HG03460 (cell line): ENCODE data around the gene CAPN5.

Source experiments
- ATAC-seq: cut with Tn5 transposase; IDR thresholded peaks from one replicate; pipeline ENCODE4 v1.9.1; 2021; ENCODE audit not compliant: unreplicated experiment

Gene CAPN5

DNA sequence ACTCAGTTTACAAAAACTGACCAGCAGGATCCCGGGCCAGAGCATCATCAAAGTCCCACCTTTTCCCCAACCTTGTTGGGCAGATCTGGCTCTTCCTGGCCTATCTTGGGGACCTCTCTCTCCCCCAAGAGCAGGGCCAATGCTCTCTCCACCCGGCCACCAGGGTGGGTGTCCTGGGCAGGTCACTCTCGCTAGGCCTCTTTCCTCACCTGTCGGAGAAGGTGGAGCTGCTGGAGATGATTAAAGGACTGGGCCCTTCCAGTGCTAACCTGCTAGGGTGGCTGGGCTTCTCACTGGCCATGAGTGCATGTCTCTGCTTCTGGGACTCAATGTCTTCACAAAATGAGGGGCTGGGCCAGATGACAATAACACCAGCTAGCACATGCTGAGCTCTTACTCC is 2.9 kb upstream of the CAPN5 start:
- no peak for ATAC-seq

DNA sequence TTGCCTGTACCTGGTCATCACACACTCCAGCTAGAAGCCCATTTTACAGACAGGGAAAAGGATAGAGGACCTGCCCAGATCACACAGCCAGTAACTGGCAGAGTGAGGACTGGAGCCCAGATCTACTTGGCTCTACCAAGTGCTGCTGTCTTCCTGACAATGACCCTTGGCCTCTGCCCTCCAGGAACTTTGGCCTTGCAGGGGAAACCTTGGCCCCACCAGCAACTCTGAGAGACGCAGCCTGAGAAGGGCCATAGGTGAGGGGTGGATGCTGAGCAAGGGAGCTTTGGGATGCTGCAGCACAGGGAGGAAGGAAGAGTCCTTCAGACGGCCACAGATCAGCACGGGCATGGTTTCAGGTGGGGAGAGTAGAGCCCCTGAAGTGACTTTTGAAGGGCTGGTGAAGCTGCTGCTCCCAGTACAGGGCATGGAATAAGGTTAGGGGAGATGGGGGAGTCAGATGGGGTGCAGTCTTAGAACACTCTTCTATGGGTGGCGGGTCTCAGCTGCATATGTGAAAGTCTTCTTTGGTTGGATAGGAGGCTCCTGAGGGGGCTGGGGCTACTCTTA is 2.0 kb upstream of the CAPN5 start:
- ATAC-seq = no peak

DNA sequence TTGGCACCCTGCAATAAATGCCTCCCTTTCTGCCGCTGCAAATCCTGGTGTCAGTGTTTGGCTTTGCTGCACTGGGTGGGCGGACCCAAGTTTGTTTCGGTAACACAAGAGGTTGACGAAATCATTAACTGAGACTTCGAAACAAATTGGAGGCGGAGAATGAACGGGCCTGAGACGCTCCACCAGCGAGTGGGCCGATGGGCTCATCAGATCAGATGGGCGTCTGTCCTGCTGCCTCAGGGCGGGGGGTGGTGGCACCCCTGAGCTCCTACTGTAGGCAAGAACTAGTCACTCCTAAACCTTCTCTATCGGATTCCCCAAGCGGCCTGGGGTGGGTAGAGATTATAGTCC is 918 bp upstream of the CAPN5 start:
- ATAC-seq = peak; percentile 5

DNA sequence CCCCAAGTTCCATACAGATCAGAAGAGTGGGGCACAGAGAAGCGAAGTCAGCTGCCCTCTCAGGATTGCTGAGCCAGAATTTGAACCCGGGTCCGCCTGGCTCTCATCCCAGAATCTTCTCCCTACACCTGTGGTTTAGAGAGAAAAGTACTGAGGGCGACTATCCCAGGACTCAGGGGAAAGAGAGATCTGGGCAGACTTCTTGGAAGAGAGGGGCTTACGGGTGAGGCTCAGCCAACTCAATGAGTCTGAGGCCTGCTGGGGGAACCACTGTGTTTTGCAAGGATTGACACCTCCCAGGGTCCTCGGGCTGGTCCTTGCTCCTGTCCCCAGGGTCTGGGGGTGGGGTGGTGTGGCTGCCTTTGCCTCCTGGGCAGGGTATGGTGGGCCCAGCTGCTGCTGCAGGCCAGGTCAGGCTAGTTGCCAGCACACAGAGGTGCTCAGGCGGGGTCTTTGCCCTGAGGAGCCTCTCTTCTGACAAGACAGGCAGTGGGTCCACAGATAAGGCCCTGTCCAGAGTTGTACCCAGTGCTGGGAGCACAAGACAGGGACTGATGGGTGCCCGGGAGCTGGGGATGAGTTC is 1.2 kb downstream of the CAPN5 start:
- ATAC-seq = no peak

DNA sequence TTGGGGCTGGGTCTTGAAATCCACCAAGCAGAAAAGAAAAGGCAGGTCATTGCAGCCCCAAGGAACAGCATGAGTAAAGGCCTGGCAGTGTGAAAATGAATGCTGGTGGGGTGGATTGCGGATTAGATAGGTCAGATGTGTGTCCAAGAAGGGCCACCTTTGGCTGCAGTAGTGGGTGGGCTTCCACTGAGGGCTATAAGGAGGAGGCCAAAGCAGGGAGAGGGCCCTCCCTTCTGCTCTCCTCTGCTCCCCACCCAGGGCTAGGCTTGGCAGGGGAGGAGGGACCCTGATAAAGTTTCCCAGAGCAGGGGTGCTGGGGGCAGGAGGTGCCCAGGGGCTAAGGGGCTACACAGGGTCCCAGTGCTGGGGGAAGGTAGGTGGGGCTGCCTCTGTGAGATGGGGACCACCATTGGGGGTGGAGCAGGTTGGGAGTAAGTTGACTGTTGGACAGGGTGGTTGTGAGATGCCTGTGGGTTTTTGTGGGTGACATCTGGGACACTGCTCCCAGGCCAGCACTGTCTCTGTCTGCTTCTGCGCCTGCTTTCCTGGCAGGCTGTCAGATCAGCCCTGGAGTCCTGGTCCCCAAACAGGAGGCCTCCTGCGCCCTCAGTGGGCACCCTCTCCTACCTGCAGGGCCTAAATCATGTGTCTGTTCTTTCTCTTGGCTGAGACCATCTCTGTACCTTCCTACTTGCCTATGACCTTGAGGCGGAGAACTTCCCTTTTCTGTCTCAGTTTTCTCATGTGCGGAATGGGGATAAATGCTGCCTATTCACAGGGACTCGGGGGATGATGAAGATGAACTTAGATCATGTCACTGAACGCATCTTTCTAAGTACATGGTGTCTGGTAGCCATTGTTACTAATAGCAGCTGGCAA is 1.9 kb downstream of the CAPN5 start:
- no peak for ATAC-seq

DNA sequence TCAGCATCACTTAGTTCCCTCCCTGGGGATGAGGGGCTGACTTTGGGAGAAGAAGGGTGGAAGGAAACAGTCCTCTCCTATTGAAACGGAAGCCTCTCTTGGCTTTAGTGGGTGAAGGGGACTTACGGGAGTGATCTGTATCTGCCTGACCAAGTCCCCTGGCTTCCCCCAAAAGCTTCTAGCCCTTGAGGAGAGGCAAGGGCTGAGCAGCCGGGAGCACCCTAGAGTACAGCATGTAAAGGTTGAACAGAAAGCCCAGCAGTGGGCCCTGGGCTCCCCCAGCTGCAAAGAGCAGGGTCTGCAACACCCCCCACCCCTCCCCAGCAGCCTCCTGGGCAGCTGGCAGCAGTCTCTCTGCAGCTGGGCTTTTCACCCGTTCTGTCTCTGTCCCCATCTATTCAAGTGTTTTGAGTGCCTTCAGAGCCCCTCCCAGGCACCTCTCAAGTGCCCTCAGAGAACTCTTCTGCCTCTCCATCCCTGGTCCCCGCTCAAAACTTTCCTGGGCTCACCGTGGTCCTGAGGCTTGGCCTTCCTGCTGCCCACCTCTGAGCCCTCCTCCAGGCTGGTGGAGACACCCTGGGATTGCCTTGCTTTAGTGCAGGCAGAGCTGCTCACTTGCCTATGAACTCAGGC is 2.7 kb downstream of the CAPN5 start:
- no peak for ATAC-seq

DNA sequence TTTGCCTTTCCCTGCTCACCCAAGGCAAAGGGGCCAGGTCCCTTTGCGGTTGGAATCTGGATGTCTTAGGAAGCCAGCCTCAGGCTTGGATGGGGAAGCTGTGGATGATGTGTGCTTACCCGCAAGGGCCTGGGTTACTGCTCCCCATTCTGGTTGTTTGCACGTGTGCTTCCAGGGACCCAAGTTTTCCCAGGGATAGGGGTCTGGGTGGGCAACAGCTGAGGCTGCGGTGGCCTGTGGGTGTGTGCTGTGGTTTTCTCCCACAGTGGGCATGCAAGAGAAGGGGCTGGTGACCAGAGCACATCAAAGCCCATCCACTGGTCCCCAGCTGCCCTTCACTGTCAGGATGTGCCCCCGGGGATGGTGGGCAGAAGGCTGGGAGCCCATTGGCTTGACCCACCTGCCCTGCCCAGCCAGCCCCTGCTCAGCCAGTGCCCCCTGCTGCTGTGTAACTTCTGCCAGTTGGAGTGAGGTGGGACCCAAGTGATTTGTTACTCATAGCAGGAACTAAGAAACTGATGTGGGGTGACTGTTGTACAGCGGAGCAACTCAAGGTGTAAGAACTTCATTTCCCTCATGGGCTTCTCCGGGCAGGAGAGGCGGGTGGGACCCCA is 3.3 kb downstream of the CAPN5 start:
- ATAC-seq = no peak

DNA sequence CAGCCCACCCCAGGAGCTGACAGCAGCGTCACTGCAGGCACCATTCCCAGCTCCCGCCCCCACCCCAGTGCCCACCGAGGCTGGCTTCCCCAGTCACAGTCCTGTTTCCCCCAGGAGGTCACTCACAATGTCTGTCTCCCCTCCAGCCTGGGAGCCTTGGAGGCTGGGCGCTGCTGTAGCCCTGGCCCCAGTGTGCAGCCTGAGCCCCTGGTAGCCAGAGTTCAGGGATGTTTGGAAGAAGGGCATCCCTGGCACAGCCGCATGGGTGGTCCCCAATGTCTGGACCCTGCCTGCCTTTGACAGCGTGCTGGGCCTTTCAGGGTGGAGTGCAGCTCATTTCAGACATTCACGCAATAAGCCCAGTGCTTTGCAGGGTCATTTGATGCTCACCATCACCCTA is 4.3 kb downstream of the CAPN5 start:
- no peak for ATAC-seq

DNA sequence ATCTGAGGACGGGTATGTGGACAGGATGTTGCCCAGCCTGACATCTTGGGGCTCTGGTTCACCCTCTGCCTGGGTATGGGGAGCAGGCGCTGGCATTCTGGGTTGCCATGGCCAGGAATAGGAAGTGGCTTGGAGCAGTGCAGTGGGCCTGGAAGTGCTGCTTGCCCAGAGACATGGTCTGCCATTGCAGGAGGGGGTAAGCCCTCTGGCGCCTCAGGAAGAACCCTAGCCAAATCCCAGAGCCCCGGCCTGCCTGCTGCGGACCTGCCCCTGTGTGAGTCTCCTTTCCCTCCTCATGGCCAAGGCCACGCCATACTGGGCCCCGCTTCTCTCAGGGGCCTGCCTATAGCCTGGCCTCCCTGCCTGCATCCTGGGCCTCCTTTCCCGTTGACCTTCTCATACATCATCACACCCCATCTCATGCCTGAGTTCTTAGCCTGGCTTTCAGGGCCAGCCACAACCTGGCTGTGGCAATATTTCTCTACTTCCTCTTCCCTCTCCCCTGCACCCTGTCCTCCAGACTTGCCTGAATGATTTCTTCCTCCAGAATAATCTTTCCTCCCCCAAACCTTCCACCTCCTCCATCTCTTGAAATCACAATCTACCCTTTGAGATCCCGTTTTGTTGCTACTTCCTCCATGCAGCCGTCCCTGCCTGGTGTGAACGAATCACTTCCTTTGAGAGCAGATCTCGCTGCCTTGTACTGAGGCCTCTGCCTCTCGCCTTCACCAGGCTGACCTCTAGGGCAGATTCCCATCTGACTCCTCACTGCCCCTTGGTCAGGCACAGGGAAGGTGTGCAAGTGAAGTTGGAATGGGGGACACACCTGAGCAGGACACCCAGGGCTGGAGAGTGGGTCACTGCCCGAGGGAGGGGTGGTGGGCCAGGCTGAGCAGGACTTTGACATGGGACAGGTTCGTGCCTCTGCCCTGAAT is 5.2 kb downstream of the CAPN5 start:
- ATAC-seq = no peak

DNA sequence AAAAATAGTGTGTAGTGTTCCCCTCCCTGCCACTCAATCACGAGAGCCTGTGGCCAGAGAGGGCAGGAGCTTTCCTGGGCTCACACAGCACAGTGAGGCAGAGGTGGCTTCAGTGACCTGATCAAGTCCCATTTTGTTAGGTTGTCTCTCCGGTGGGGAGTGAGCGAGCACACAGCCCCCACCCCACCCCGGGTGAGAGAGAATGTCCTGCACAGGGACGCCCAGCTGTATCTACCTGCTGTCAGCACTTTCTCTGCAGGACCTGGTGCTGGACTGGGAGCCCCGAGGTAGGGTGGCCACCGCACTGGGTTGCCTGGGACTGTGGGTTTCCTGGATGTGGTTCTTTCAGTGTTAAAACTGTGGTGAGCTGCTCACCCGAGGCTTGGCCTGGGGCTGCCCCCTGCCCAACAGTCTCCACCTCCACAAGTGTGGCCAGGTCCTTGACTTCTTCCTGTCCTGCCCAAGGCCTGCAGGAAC is 6.1 kb downstream of the CAPN5 start:
- no peak for ATAC-seq

DNA sequence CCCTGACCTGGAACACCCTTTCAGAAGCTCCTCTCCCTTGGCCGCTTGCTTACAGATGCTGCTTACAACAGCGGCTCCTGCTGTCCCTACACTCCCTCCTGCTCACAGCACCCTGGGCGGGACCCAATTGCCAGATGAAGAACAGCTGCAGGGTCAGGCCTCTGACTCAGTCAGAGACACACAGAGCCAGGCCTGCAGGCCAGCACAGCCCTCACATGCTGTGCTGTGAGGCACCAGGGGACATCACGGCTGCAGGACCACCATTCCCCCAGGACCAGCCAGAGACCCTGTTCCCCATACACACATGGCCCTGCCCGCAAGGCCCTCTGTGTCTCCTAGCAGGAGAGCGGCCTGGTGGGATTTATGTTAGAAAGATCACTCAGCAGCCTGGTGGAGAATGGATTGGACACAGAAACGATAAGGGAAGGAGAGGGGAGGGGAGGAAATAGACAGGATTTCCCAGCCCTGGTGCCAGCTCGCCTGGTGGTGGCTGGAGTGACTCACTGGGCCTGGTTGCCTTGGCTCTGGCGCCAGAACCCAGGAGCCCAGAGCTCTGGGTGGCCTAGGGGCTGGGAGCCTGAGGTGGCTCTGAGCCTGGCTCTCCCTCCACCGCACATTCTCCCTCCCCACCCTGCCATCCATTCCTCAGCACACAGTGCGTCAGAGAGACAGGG is 6.7 kb downstream of the CAPN5 start:
- no peak for ATAC-seq

DNA sequence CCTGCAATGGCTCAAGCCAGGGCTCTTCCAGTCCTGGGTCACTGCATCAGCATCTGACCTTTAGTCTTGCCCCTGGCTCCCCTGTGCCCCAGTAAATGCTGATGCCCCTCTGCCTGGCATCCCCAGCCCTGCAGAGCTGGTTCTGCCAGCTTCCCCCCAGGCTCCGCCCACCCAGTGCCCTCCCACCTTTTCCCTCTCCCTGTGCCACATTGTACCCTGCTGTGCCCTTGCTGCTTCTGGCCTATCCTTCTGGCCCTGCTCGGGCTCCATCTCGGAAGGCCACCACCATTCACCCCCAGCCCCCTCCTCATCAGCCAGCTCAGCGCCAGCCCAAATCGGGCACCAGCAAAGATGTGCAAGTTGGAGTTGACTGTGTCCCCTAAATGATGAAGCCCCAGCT is 7.4 kb downstream of the CAPN5 start:
- no peak for ATAC-seq

DNA sequence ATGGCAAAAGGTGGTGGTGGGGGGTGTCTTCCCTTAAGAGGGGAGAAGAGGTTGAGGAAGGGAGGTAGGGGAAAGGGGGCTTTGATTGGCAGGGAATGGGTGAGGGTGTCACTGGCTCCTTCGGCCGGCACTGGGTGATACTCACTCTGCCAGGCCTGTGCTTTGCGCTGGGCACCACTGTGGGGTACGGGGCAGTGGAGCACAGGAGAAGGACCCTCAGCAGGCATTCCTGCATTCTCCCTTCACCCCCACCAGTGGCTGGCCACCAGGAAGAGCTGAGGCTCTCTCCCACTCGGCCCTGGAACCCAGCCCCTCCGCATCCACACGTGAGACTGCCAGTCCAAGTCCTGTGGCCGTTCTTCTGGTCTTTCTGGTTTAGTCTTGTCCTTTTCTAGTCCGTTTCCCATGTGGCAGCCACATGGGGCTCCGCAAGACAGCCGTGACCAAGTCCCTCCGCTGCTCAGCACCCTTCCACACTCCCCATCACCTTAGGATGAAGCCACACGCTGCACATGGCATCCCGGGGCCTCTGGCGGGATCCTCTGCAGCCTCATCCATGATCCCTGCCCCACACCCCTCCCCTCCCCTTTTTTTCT is 8.0 kb downstream of the CAPN5 start:
- no peak for ATAC-seq

DNA sequence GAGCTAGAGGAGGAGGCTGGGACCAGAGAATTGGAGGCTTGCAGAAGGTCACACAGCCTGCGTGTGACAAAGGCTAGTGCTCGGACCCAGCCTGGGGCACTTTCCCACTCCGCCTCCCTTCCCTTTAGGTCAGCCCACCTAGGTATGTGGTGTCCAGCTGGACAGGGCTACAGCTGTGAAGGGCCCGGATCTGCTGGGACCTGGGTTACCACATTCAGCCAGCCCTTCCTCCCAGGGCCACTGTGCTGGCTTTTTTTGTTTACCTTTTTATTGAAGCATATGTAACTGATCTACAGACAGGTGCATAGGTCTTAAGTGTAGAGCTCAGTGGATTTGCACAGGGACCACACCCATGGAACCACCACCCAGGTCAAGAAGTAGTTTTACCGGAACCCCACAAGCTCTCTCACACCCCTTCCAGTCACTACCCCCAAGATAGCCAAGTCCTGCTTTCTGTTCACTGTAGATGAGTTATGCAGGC is 8.7 kb downstream of the CAPN5 start:
- no peak for ATAC-seq

DNA sequence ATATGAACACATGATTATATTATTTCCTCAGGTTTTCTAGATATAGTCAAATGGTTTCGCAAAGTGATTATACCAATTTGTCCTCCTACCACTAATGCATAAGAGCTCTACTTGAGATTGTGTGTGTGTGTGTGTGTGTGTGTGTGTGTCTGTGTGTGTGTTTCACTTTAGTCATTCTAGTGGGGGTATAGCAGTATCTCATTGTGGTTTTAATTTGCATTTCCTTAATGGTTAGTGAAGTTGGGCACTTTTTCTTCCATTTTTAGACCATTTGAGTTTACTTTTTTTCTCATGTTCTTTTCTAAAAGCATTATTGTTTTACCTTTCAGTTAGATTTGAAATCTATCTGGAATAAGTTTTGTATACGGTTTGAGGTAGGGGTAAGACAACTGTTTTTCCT is 12.9 kb downstream of the CAPN5 start:
- ATAC-seq = no peak

DNA sequence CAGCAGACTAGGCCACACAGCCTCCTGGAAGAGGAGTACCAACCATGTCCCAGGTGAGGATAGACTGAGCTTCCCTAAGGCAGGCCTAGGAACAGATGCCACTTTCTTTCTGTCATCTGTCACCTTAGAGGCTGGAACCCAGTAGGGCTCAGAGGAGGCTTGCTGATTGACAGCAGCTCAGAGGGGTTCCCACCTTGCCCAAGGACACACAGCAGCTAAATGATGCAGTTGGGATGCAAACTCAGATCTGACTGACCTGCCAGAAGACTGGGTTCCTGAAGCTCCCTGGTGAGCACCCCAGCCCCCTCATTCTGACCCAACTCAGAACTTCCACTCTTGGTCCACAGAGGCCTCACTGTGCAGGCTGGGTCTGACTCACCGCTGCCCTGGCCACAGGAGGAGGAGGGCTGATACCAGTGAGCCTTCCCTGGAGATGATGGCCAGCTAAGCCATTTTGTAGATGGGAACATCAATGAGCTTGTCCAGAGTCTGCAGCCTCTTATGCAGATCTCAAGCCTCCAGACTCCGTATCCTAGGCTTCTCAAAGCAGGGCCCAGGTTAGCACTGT is 14.0 kb downstream of the CAPN5 start:
- ATAC-seq = no peak

DNA sequence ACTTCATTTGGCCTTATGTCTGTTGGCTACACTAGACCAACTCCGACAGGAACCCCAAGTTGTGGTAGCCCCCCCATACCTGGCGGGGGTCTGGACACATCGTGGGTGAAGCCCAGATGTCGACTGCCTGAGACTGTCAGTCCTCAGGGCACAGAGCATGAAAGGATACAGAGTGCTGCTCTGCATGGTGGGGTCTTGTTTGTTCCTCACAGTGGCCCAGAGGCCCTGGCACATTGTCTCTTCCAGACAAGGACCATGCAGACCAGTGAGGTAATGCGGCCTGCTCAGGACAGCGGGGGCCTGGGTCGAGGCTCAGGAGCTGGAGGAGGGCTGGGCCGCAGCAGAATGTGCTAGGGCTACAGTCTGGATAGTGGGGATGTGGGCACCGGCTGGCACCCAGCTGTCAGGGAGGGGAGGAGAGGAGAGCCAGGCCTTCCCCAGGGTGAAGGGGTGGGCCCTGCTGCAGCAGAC is 14.6 kb downstream of the CAPN5 start:
- ATAC-seq = no peak

DNA sequence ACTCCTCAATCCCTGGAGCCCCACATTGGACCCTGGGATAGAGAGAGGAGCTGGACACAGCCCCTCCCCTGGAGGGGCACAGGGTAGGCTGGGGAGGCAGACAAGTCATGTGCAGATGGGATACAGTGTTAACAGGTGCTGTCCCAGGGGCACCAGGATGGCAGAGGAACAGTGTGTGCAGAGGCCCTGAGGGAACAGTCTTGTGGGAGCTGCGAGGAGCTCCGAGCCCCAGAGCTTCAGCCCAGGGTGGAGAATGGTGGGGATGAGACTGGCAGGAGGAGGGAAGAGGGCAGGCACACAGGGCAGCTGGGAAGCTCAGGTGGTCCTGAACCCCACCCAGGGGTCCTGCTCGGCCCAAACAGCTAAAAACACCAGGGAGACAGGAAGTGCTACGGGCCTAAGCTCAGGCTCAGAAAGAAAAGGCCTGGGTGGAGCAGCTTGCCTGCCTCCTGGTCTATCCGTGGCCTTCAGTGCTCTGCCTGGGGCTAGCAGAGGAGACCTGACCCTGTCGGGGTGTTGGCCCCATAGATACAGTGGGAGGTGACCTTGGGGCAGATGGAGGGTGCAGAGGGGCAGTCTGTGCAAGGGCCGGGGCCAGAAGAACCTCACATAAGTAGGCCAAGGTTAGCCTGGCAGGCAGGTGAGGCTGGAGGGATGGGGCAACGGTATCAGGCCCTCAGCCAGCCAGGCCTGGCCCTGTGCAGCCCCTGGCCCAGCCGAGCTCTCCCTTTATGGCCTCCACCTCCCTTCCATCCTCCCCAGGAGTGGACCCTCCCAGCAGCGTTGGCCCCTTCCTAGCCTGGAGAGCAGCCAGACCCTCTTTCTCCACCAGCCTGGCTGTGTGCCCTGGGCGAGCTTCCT is 15.4 kb downstream of the CAPN5 start:
- no peak for ATAC-seq
